Vagina (tissue), 2 donors: ENCODE measurements around the gene EGFLAM.

ENCODE experiments used
- CTCF ChIP-seq, 3 experiments: fragments of 450-650 bp in 2 of 3; fragments of 200-600 bp in 1 of 3; sonication (generic) in 1 of 3; IDR thresholded peaks; one replicate each; pipeline ENCODE4 v1.5.1; 2017 to 2019; ENCODE audit warnings: antibody characterized with exemption in 3 of 3, mild to moderate bottlenecking in 2 of 3, moderate library complexity in 2 of 3
- POLR2A ChIP-seq, 2 donors: fragments of 450-650 bp; IDR thresholded peaks; one replicate each; pipeline ENCODE4 v1.6.1; 2017; ENCODE audit warnings: antibody characterized with exemption in 2 of 2, mild to moderate bottlenecking in 2 of 2, moderate library complexity in 2 of 2

GRCh38 chr5:38342261-38342660 is 83.9 kb downstream of the EGFLAM start:
- TF ChIP-seq CTCF (IDR thresholded peaks at IDR 0.05) (no peak), POLR2A (IDR thresholded peaks at IDR 0.05) (no peak)
